Hepatocyte (in vitro differentiated cells): ENCODE data around the gene INVS.

ENCODE experiments used
- CTCF ChIP-seq: fragments of 200-600 bp; sonication (generic); IDR thresholded peaks from 2 replicates; pipeline ENCODE4 v1.5.1; 2016; ENCODE audit warnings: antibody characterized with exemption, mild to moderate bottlenecking; ENCODE audit not compliant: poor library complexity
- EZH2 ChIP-seq: fragments of 200-600 bp; sonication (generic); IDR thresholded peaks from 2 replicates; pipeline ENCODE4 v1.6.1; 2016; ENCODE audit warnings: antibody characterized with exemption, mild to moderate bottlenecking, borderline replicate concordance
- EZH2phosphoT487 ChIP-seq: fragments of 200-600 bp; sonication (generic); IDR thresholded peaks from one replicate; pipeline ENCODE4 v1.6.1; 2018; ENCODE audit warnings: antibody characterized with exemption, mild to moderate bottlenecking, low read depth, moderate library complexity; ENCODE audit not compliant: unreplicated experiment, severe bottlenecking

DNA sequence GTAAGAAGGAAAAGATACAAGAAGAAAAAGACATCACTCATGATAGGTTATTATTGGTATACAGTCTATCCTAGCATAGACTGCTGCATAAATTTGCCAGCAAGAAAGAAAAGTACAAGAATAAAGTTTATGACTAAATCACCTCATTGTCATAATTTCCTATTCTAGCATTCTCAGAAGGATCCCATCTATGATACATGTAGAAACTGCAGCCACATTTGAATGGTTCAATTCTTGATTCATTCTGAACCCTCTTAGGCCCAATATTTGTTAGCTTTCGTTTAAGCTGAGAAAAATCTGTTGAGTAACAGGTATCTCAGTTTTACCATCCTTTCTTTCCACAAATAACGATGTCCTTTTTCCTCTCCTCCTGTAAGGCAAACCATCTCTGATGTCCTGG lies 21.2 kb downstream of the INVS start:
- TF ChIP-seq EZH2phosphoT487 (no peak), EZH2 (no peak), CTCF (no peak)
